Hepatocyte (in vitro differentiated cells): Measurements from ENCODE around the gene TNFRSF17. TPM values are rescaled to one million over a fixed set of nuclear protein-coding genes. Genes with fewer than 3 reads are reported as not detected.
"Not testable (repeated sequence)": the region's sequence is repeated elsewhere in the genome, so short reads cannot be mapped to it uniquely, and the experiment has no call there.

ENCODE experiments used
- DNase-seq: peaks from one replicate; pipeline ENCODE4 v3.0.0-alpha.2; 2016; ENCODE audit warnings: low spot score
- H2AFZ ChIP-seq: fragments of 200-600 bp; sonication (generic); 2 replicates; pipeline ENCODE4 v1.6.0; 2016; ENCODE audit warnings: antibody characterized with exemption, mild to moderate bottlenecking
- H3K27ac ChIP-seq: fragments of 200-600 bp; sonication (generic); 2 replicates; pipeline ENCODE4 v1.5.1; 2016; ENCODE audit warnings: mild to moderate bottlenecking
- H3K27me3 ChIP-seq: fragments of 200-600 bp; sonication (generic); 2 replicates; pipeline ENCODE4 v1.6.1; 2016
- H3K36me3 ChIP-seq: fragments of 200-600 bp; sonication (generic); replicated peaks from 2 replicates; pipeline ENCODE4 v1.5.1; 2016; ENCODE audit warnings: low read depth; ENCODE audit not compliant: insufficient read depth
- H3K4me1 ChIP-seq: fragments of 200-600 bp; sonication (generic); 2 replicates; pipeline ENCODE4 v1.5.1; 2016; ENCODE audit warnings: mild to moderate bottlenecking, moderate library complexity; ENCODE audit not compliant: insufficient read depth
- H3K4me2 ChIP-seq: fragments of 200-600 bp; sonication (generic); 2 replicates; pipeline ENCODE4 v1.6.0; 2016
- H3K4me3 ChIP-seq: fragments of 200-600 bp; sonication (generic); 2 replicates; pipeline ENCODE4 v1.5.1; 2016; ENCODE audit warnings: mild to moderate bottlenecking
- H3K79me2 ChIP-seq: fragments of 200-600 bp; sonication (generic); 2 replicates; pipeline ENCODE4 v1.6.0; 2017; ENCODE audit warnings: mild to moderate bottlenecking
- H3K9me2 ChIP-seq: fragments of 200-600 bp; sonication (generic); replicated peaks from 2 replicates; pipeline ENCODE4 v1.6.0; 2017; ENCODE audit warnings: mild to moderate bottlenecking; ENCODE audit not compliant: insufficient read depth
- H3K9me3 ChIP-seq: fragments of 200-600 bp; sonication (generic); 2 replicates; pipeline ENCODE4 v1.5.1; 2016; ENCODE audit warnings: low read depth, mild to moderate bottlenecking
- H4K20me1 ChIP-seq: fragments of 200-600 bp; sonication (generic); 2 replicates; pipeline ENCODE4 v1.6.0; 2016; ENCODE audit warnings: mild to moderate bottlenecking; ENCODE audit not compliant: insufficient read depth, poor library complexity, severe bottlenecking
- CTCF ChIP-seq: fragments of 200-600 bp; sonication (generic); IDR thresholded peaks from 2 replicates; pipeline ENCODE4 v1.5.1; 2016; ENCODE audit warnings: antibody characterized with exemption, mild to moderate bottlenecking; ENCODE audit not compliant: poor library complexity
- EZH2 ChIP-seq: fragments of 200-600 bp; sonication (generic); IDR thresholded peaks from 2 replicates; pipeline ENCODE4 v1.6.1; 2016; ENCODE audit warnings: antibody characterized with exemption, mild to moderate bottlenecking, borderline replicate concordance
- EZH2phosphoT487 ChIP-seq: fragments of 200-600 bp; sonication (generic); IDR thresholded peaks from one replicate; pipeline ENCODE4 v1.6.1; 2018; ENCODE audit warnings: antibody characterized with exemption, mild to moderate bottlenecking, low read depth, moderate library complexity; ENCODE audit not compliant: unreplicated experiment, severe bottlenecking
- WGBS: methylation state at CpG from one replicate; pipeline ENCODE4 v1.1.6; 2016; ENCODE audit warnings: low lambda C conversion rate; ENCODE audit errors: missing lambda C conversion rate; 5-methylcytosine and 5-hydroxymethylcytosine counted together
- polyA plus RNA-seq: library from polyadenylated mRNA; unstranded; fragments of >200 nt; fragmentation: Nextera tagmentation; extraction: Ambion mirVana; gene quantifications from 2 replicates; pipeline ENCODE4 v1.2.1, GENCODE V29; 2016
- total RNA-seq: library from RNA; depleted of rRNA; stranded (reverse); fragments of >200 nt; gene quantifications from 2 replicates; pipeline ENCODE4 v1.2.3, GENCODE V29; 2014

Gene TNFRSF17
- total and polyA plus RNA-seq, 2 experiments from 2014 or later: not detected

- DNase-seq, H4K20me1 ChIP-seq: not testable (repeated sequence)
- WGBS: 90% methylated on average over 4 of the region's 4 CpGs
Measured at GRCh38 chr16:11941945-11942344, 23.1 kb upstream of the TNFRSF17 start, which contains the start of gene NPIPB2. TSS of gene NPIPB2 (minus strand) at chr16:11942045. CDS start at chr16:11942045, 0 bp downstream.

DNA sequence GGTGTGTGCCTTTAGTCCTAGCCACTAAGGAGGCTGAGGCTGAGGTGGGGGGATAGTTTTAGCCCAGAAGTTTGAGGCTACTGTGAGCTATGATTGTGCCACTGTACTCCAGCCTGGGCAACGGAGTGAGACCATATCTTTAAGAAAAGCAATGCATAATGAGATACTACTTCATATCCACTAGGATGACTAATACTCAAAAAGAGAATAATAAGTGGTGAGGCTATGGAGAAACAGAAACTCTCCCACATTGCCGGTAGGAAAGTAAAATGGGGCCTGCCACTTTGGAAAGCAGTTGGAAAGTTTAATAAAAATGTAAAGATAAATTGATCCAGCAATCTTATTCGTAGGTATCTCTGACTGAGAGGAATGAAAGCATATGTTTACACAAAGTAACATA lies 18.6 kb upstream of the TNFRSF17 start:
- H3K4me3 ChIP-seq: no peak overlapping the region
- H2AFZ ChIP-seq: no peak overlapping the region
- WGBS: 71% methylated on average over 3 of the region's 3 CpGs

More at GRCh38 chr16:11941945-11942344, 23.1 kb upstream of the TNFRSF17 start, which contains the start of gene NPIPB2:
- not testable (repeated sequence) for H3K27me3 ChIP-seq, H3K9me2 ChIP-seq, H3K79me2 ChIP-seq, H3K4me3 ChIP-seq, H3K27ac ChIP-seq, H3K36me3 ChIP-seq, H3K4me2 ChIP-seq, H3K4me1 ChIP-seq, H3K9me3 ChIP-seq, H2AFZ ChIP-seq

DNA sequence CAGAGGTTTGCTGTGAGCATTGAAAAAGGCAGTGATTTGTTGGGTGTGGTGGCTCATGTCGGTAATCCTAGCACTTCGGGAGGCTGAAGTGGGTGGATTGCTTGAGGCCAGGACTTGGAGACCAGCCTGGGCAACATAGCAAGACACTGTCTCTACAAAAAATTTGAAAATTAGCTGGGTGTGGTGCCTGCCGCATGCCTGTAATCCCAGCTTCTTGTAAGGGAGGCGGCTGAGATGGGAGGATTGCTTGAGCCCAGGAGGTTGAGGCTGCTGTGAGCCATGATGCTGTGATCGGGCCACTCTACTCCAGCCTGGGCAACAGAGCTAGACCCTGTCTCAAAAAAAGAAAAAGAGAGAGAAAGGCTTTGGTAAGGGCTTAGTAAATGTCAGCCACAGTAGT lies 16.2 kb upstream of the TNFRSF17 start:
- Histone ChIP-seq H3K27ac (no peak overlapping the region), H3K9me3 (no peaks in the 10 kb centered on the region), H3K79me2 (no peaks in the 10 kb centered on the region), H3K4me3 (no peak overlapping the region), H3K9me2 (no peaks in the 10 kb centered on the region), H4K20me1 (no peaks in the 10 kb centered on the region), H3K36me3 (no peaks in the 10 kb centered on the region), H3K4me2 (no peak overlapping the region), H2AFZ (no peak overlapping the region), H3K27me3 (no peaks in the 10 kb centered on the region), H3K4me1 (peaks cover 3% of the 10 kb centered on the region)
- 94% methylated on average over 5 of the region's 5 CpGs for WGBS
- DNase-seq: no peak
- no peak for TF ChIP-seq EZH2
- no peak for TF ChIP-seq EZH2phosphoT487
- no peak for TF ChIP-seq CTCF

More for the DNA sequence above, 18.6 kb upstream of the TNFRSF17 start:
- DNase-seq: no peak
- TF ChIP-seq CTCF (no peak), EZH2phosphoT487 (no peak)
- Histone ChIP-seq H3K9me3 (no peaks in the 10 kb centered on the region), H3K27me3 (no peaks in the 10 kb centered on the region), H3K36me3 (no peaks in the 10 kb centered on the region), H3K4me2 (no peak overlapping the region), H3K27ac (no peak overlapping the region), H3K79me2 (no peaks in the 10 kb centered on the region), H3K4me1 (peaks cover 3% of the 10 kb centered on the region), H3K9me2 (no peaks in the 10 kb centered on the region), H4K20me1 (no peaks in the 10 kb centered on the region)

GRCh38 chr16:11949527-11949926 lies 15.5 kb upstream of the TNFRSF17 start:
- TF ChIP-seq CTCF (peak; percentile 53), EZH2 (no peak)
- Histone ChIP-seq H3K27me3 (no peaks in the 10 kb centered on the region), H3K79me2 (no peaks in the 10 kb centered on the region), H3K9me2 (no peaks in the 10 kb centered on the region), H2AFZ (no peak overlapping the region), H3K9me3 (no peaks in the 10 kb centered on the region), H3K36me3 (no peaks in the 10 kb centered on the region), H3K4me3 (no peak overlapping the region), H4K20me1 (no peaks in the 10 kb centered on the region), H3K4me2 (no peak overlapping the region), H3K27ac (no peak overlapping the region), H3K4me1 (peaks cover 3% of the 10 kb centered on the region)
- 14% methylated on average over 4 of the region's 4 CpGs for WGBS
- DNase-seq: peak; percentile 68
